SK-N-SH (cell line): Measurements from ENCODE around the gene KRTAP12-4.

ENCODE experiments used
- CTCF ChIP-seq: fragments of 200-600 bp; sonication (generic); IDR thresholded peaks from 2 replicates; pipeline ENCODE4 v1.6.1; 2017; ENCODE audit warnings: antibody characterized with exemption, mild to moderate bottlenecking, moderate library complexity
- JUND ChIP-seq: IDR thresholded peaks from 2 replicates; pipeline ENCODE4 v1.4.0; 2012
- POLR2AphosphoS5 ChIP-seq: IDR thresholded peaks from 2 replicates; pipeline ENCODE4 v1.6.1; 2012; ENCODE audit warnings: low read depth, low read length
- RFX5 ChIP-seq: IDR thresholded peaks from 2 replicates; pipeline ENCODE4 v1.6.1; 2012; ENCODE audit warnings: mild to moderate bottlenecking, improper control_type of control experiment, low read length
- SIN3A ChIP-seq: IDR thresholded peaks from 2 replicates; pipeline ENCODE4 v1.6.1; 2012; ENCODE audit warnings: low read depth, mild to moderate bottlenecking, low read length, moderate library complexity, borderline replicate concordance
- TEAD4 ChIP-seq: IDR thresholded peaks from 2 replicates; pipeline ENCODE4 v1.4.0; 2012; ENCODE audit warnings: mild to moderate bottlenecking, borderline replicate concordance; ENCODE audit not compliant: insufficient read depth
- TF ChIP-seq, protein P1 (sequence below): IDR thresholded peaks from 2 replicates; pipeline ENCODE4; 2012

DNA sequence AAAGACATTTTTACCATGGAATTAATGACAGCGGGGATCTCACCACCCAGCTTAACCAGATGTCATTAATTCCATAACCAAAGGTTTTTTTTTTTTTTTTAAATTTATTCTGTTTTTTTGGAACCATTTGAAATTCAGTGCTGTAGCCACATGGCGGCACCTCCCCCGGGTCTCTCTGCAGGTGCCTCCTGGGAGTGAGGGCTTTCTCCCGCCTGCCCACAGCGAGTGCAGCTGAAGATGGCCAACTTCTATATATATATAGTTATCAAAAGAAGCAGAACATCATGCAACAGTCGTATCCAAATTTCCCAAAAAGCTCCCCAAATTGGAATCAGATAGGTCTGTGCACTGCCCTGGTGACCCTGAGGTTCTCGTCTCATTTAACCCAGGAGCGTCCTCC is 39.0 kb downstream of the KRTAP12-4 start:
- TF ChIP-seq CTCF: no peak
- TF ChIP-seq TEAD4: no peak
- TF ChIP-seq, protein P1, sequence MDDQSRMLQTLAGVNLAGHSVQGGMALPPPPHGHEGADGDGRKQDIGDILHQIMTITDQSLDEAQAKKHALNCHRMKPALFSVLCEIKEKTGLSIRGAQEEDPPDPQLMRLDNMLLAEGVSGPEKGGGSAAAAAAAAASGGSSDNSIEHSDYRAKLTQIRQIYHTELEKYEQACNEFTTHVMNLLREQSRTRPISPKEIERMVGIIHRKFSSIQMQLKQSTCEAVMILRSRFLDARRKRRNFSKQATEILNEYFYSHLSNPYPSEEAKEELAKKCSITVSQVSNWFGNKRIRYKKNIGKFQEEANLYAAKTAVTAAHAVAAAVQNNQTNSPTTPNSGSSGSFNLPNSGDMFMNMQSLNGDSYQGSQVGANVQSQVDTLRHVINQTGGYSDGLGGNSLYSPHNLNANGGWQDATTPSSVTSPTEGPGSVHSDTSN: no peak
- TF ChIP-seq JUND: no peak
- no peak for TF ChIP-seq SIN3A
- TF ChIP-seq POLR2AphosphoS5: no peak
- no peak for TF ChIP-seq RFX5
